ENCODE data around the gene TUBB3. TPM values are rescaled to one million over a fixed set of nuclear protein-coding genes. Genes with fewer than 3 reads are reported as not detected.

TUBB3 gene
- total RNA-seq, 1 experiment from 2014 or later = 173 TPM

GRCh38 chr16:89958596-89958995, 35.5 kb downstream of the TUBB3 start:
- no peak for TF ChIP-seq SRF (IDR thresholded peaks at IDR 0.05; ENCODE audit: low read depth)
- no peak for TF ChIP-seq SP1 (IDR thresholded peaks at IDR 0.05; ENCODE audit: low read depth)
- no peak for TF ChIP-seq SIN3A (IDR thresholded peaks at IDR 0.05; ENCODE audit: low read depth)
- no peak for TF ChIP-seq ATF3 (IDR thresholded peaks at IDR 0.05)
- no peak for TF ChIP-seq POLR2AphosphoS5 (IDR thresholded peaks at IDR 0.05; ENCODE audit: low read depth, low read length)
- TF ChIP-seq CTCF (IDR thresholded peaks at IDR 0.05 in 2 of 3, conservative IDR thresholded peaks at IDR 0.05 in 1 of 3; ENCODE audit: borderline replicate concordance in 1 of 3, insufficient read depth in 1 of 3, low read depth in 2 of 3, low read length in 2 of 3) = no peak
- TF ChIP-seq JUND (IDR thresholded peaks at IDR 0.05) = no peak
- TF ChIP-seq FOSL1 (IDR thresholded peaks at IDR 0.05; ENCODE audit: low read depth) = no peak
- no peak for TF ChIP-seq EZH2 (IDR thresholded peaks at IDR 0.05)
- TF ChIP-seq CBX3 (IDR thresholded peaks at IDR 0.05; ENCODE audit: low read depth) = no peak
- TF ChIP-seq POLR2A (IDR thresholded peaks at IDR 0.05; ENCODE audit: borderline replicate concordance, extremely low read depth, insufficient read depth, insufficient read length) = no peak
- TF ChIP-seq REST (IDR thresholded peaks at IDR 0.05; ENCODE audit: low read depth) = no peak
- TF ChIP-seq RAD21 (IDR thresholded peaks at IDR 0.05; ENCODE audit: low read depth) = no peak
- TF ChIP-seq ZFX (IDR thresholded peaks at IDR 0.05) = no peak
- no peak for TF ChIP-seq MAX (IDR thresholded peaks at IDR 0.05)
- no peaks in the 10 kb centered on the region for H4K20me1 ChIP-seq (ENCODE audit: insufficient read depth)
- peaks cover 17 to 30% of the 10 kb centered on the region in 2 experiments; a peak in 3 of 4 replicates for H3K36me3 ChIP-seq (ENCODE audit: control insufficient read depth in 1 of 2, insufficient read depth in 2 of 2, low read length in 2 of 2)
- H3K27ac ChIP-seq (ENCODE audit: low read depth, low read length) = no peak overlapping the region
- DNase-seq (ENCODE audit: low read depth, low spot score) (no peak), ATAC-seq (0 out of 2 replicates have a peak, but pooled peaks have one; percentile 13)
- H2AFZ ChIP-seq (ENCODE audit: low read depth, low read length, poor library complexity, severe bottlenecking) = no peak overlapping the region
- ChIA-PET RAD21 (ENCODE audit: low non-redundant PET in 1 of 2, low total read pairs in 2 of 2, uncharacterized antibody in 2 of 2, unreplicated experiment in 2 of 2) (no interaction called here), POLR2A (no interaction called here), CTCF (no interaction called here)
- no TSS peak for BruUV-seq (replicated peaks)
- no peaks in the 10 kb centered on the region for H3K9me3 ChIP-seq (ENCODE audit: control insufficient read depth in 1 of 2, insufficient read depth in 1 of 2, low read depth in 1 of 2, low read length in 2 of 2)
- intact Hi-C loops (cut with micrococcal nuclease) = loop anchor here (1.0 kb wide), 1 partner anchor 28 kb away; no protein-coding TSS in a partner anchor
- H3K4me1 ChIP-seq (ENCODE audit: control insufficient read depth in 1 of 2, insufficient read depth in 2 of 2, low read length in 2 of 2) = no peaks in the 10 kb centered on the region
- H3K9ac ChIP-seq (ENCODE audit: low read length) = no peak overlapping the region
- H3K9me2 ChIP-seq (ENCODE audit: insufficient read depth) = no peaks in the 10 kb centered on the region
- no peak overlapping the region for H3K4me2 ChIP-seq (ENCODE audit: low read length)
- H3K79me2 ChIP-seq (ENCODE audit: insufficient read depth, low read length) = peaks cover 8% of the 10 kb centered on the region; the same call in 1 of the 2 replicates
- H3K27me3 ChIP-seq (ENCODE audit: insufficient read depth, low read length) = no peaks in the 10 kb centered on the region
- H3K4me3 ChIP-seq (replicated peaks in 1 of 2; ENCODE audit: low read depth in 1 of 2, low read length in 2 of 2) = no peak overlapping the region

Data from HCT116 (cell line).